ENCODE data around the gene ATP5F1A.

DNA sequence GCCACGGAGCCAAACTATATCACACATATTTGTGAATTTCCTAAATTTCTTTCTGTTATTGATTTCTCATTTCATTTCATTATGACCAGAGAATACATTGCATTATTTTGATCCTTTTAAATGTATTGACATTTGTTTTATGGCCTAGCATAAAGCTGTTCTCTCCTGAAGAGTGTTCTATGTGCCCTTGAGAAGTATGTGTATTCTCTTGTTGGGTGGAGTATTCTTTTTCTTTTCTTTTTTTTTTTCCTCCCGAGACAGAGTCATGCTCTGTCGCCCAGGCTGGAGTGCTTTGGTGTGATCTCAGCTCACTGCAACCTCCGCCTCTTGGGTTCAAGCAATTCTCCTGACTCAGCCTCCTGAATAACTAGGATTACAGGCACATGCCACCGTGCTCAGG is 11.3 kb upstream of the ATP5F1A start:
- TF ChIP-seq EZH2phosphoT487 (IDR thresholded peaks at IDR 0.05; ENCODE audit: insufficient read depth, low read depth), result no peak
- no peak for TF ChIP-seq EZH2 (IDR thresholded peaks at IDR 0.05; ENCODE audit: insufficient read depth, poor library complexity, severe bottlenecking)
